SU-DHL-6 (cell line): ENCODE data around the gene CCR8.

Experiments
- H2AFZ ChIP-seq: fragments of 200-600 bp; sonication (generic); 2 replicates; pipeline ENCODE4 v1.6.1; 2014; ENCODE audit warnings: low read depth, mild to moderate bottlenecking, moderate library complexity, mixed read lengths, antibody characterized with exemption, low read length; ENCODE audit not compliant: severe bottlenecking
- H3F3A ChIP-seq: fragments of 200-600 bp; shearing (Covaris generic); 2 replicates; pipeline ENCODE4 v1.6.0; 2016; ENCODE audit warnings: antibody characterized with exemption, mild to moderate bottlenecking; ENCODE audit not compliant: insufficient read depth
- H3K27ac ChIP-seq: fragments of 200-600 bp; sonication (generic); 2 replicates; pipeline ENCODE4 v1.5.1; 2016; ENCODE audit warnings: low read depth, mild to moderate bottlenecking, low read length, moderate library complexity, mixed read lengths
- H3K27me3 ChIP-seq: fragments of 200-600 bp; sonication (generic), shearing (Covaris generic); 2 replicates; pipeline ENCODE4 v1.6.0; 2014; ENCODE audit warnings: mild to moderate bottlenecking, low read length
- H3K36me3 ChIP-seq: fragments of 200-600 bp; sonication (generic); 2 replicates; pipeline ENCODE4 v1.6.1; 2014; ENCODE audit warnings: mild to moderate bottlenecking, low read length, mixed read lengths
- H3K4me2 ChIP-seq: fragments of 300-600, 200-600 bp; shearing (Covaris generic), sonication (generic); 2 replicates; pipeline ENCODE4 v1.6.0; 2014; ENCODE audit warnings: low read length, low read depth, mild to moderate bottlenecking; ENCODE audit not compliant: poor library complexity, severe bottlenecking
- H3K4me3 ChIP-seq: fragments of 200-600 bp; sonication (generic); 2 replicates; pipeline ENCODE4 v1.5.1; 2014; ENCODE audit warnings: antibody characterized with exemption, low read length, mild to moderate bottlenecking, mixed read lengths; ENCODE audit not compliant: insufficient read depth, poor library complexity, severe bottlenecking
- H3K79me2 ChIP-seq: fragments of 200-600 bp; sonication (generic); 2 replicates; pipeline ENCODE4 v1.6.1; 2014; ENCODE audit warnings: mild to moderate bottlenecking, low read length, moderate library complexity; ENCODE audit not compliant: insufficient read depth
- H3K9ac ChIP-seq: fragments of 200-600 bp; sonication (generic); 2 replicates; pipeline ENCODE4 v1.7.0; 2014; ENCODE audit warnings: mild to moderate bottlenecking, low read length
- H3K9me2 ChIP-seq: fragments of 200-600 bp; sonication (generic); replicated peaks from 2 replicates; pipeline ENCODE4 v1.6.1; 2014; ENCODE audit warnings: low read length; ENCODE audit not compliant: insufficient read depth
- H3K9me3 ChIP-seq: fragments of 200-600 bp; sonication (generic); 2 replicates; pipeline ENCODE4 v1.6.1; 2014; ENCODE audit warnings: low read length, mixed read lengths; ENCODE audit not compliant: insufficient read depth
- H4K20me1 ChIP-seq: fragments of 200-600 bp; sonication (generic); 2 replicates; pipeline ENCODE4 v1.6.1; 2014; ENCODE audit warnings: low read depth, mild to moderate bottlenecking, antibody characterized with exemption, low read length, moderate library complexity, mixed read lengths
- EZH2phosphoT487 ChIP-seq: fragments of 200-600 bp; sonication (generic), shearing (Covaris generic); conservative IDR thresholded peaks from 2 replicates; pipeline ENCODE4 v1.6.1; 2018; ENCODE audit warnings: mild to moderate bottlenecking, antibody characterized with exemption, low read length, moderate library complexity, mixed read lengths
- TF ChIP-seq, protein P1 (sequence below): fragments of 200-600 bp; sonication (generic); IDR thresholded peaks from one replicate; pipeline ENCODE4 v1.5.1; 2017; ENCODE audit warnings: antibody characterized with exemption, mild to moderate bottlenecking, low read length, moderate library complexity; ENCODE audit not compliant: insufficient read depth, poor library complexity, severe bottlenecking

CCR8 gene, protein sequence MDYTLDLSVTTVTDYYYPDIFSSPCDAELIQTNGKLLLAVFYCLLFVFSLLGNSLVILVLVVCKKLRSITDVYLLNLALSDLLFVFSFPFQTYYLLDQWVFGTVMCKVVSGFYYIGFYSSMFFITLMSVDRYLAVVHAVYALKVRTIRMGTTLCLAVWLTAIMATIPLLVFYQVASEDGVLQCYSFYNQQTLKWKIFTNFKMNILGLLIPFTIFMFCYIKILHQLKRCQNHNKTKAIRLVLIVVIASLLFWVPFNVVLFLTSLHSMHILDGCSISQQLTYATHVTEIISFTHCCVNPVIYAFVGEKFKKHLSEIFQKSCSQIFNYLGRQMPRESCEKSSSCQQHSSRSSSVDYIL

DNA sequence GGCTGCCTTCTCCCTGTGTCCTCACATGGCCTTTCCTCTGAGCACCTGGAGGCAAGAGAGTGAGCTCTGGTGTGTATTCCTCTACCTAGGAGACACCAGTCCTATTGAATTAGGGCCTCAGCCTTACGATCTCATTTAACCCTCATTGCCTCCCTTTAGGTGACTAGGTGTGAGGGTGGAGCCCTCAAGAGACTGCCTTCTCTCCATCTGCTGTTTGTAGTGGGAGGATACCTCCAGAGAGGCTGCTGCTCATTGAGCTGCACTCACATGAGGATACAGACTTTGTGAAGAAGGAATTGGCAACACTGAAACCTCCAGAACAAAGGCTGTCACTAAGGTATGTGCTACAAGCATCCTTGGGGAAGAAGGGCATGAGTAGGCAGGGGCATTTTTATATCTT is at the start of gene CCR8:
CCR8 (plus strand) TSS at position 217 of the 400 bp plus-strand sequence. CDS start 2,623 bp downstream, outside the sequence.
- Histone ChIP-seq H3K36me3 (no peaks in the 10 kb centered on the region), H3K4me2 (no peak within 1 kb of the TSS), H2AFZ (no peak within 1 kb of the TSS), H3K9me2 (no peaks in the 10 kb centered on the region), H3K27ac (no peak within 1 kb of the TSS), H3K79me2 (no peaks in the 10 kb centered on the region), H3F3A (no peaks in the 10 kb centered on the region), H3K27me3 (no peaks in the 10 kb centered on the region), H3K9me3 (no peaks in the 10 kb centered on the region), H3K4me3 (no peak within 1 kb of the TSS), H4K20me1 (no peaks in the 10 kb centered on the region), H3K9ac (no peak within 1 kb of the TSS)
- TF ChIP-seq, protein P1, sequence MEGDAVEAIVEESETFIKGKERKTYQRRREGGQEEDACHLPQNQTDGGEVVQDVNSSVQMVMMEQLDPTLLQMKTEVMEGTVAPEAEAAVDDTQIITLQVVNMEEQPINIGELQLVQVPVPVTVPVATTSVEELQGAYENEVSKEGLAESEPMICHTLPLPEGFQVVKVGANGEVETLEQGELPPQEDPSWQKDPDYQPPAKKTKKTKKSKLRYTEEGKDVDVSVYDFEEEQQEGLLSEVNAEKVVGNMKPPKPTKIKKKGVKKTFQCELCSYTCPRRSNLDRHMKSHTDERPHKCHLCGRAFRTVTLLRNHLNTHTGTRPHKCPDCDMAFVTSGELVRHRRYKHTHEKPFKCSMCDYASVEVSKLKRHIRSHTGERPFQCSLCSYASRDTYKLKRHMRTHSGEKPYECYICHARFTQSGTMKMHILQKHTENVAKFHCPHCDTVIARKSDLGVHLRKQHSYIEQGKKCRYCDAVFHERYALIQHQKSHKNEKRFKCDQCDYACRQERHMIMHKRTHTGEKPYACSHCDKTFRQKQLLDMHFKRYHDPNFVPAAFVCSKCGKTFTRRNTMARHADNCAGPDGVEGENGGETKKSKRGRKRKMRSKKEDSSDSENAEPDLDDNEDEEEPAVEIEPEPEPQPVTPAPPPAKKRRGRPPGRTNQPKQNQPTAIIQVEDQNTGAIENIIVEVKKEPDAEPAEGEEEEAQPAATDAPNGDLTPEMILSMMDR: no peak
- TF ChIP-seq EZH2phosphoT487: no peak

DNA sequence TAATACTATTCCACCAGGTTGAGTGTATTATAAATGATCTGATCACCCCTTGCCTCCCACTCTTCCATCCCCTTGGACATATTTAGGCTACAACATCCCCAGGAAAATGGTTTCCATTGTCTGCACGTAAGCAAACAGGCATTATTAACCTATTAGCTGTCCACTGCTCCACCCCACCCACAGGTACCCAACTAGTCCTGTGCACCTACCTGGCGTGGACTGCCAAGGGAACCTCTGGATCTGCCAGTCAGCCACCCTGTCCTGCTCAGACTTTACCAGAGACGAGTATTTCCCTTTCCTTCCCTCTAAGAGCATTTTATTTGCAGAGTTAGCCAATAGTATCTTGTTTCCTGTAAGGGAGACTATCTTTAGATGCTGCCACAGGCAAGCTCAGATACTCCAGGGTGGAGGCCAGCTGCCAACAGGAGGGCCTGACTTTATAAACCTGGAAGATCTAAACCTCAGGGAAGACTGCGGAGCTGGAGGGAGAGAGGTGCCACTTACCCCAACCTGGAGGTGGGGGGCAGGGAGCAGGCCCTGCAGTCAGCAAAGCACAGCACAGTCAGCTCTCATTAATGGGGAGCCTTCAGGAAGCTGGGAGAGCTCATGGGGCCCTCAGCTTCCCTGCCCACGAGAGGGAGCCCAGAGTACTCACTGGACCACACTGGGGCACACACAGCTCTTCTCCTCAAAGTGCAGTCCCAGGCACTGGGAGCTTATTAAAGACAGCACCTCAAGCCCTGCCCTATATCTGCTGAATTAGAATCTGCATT is 49.6 kb upstream of the CCR8 start, which contains the start of gene CX3CR1:
CX3CR1 (minus strand) TSS at position 292 of the 773 bp plus-strand sequence. CDS start 13,527 bp downstream, outside the sequence.
- no peak within 1 kb of the TSS for H3K4me2 ChIP-seq
- H2AFZ ChIP-seq: no peak within 1 kb of the TSS
- TF ChIP-seq, protein P1: no peak
- no peak for TF ChIP-seq EZH2phosphoT487
- H3K9me2 ChIP-seq: no peaks in the 10 kb centered on the region
- no peak within 1 kb of the TSS for H3K27ac ChIP-seq
- H4K20me1 ChIP-seq: no peaks in the 10 kb centered on the region
- no peaks in the 10 kb centered on the region for H3K36me3 ChIP-seq
- H3K4me3 ChIP-seq: no peak within 1 kb of the TSS
- H3K27me3 ChIP-seq: no peaks in the 10 kb centered on the region
- H3K9ac ChIP-seq: no peak within 1 kb of the TSS
- H3K79me2 ChIP-seq: no peaks in the 10 kb centered on the region
- no peaks in the 10 kb centered on the region for H3F3A ChIP-seq
- H3K9me3 ChIP-seq: no peaks in the 10 kb centered on the region

DNA sequence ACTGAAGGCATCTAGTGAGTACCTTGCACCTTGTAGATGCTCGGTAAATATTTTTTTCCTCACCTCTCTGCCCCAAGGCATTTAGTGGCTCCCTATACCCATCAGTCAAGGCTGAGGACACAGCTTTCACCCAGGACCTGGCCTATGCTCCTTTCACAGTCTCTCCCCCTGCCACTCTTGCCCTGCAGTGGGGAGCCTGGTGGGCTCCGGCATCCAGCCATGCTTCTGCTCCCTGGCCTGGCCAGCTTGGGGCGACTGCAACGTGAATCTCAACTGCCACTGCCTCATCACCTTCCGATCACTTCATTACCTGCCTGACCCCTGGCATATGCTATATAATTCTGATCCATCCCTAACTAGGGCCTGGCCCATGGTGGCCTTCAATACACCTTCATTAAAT is 48.9 kb upstream of the CCR8 start:
- no peaks in the 10 kb centered on the region for H3K36me3 ChIP-seq
- TF ChIP-seq, protein P1: no peak
- no peak for TF ChIP-seq EZH2phosphoT487
- H3K4me2 ChIP-seq: no peak overlapping the region
- no peaks in the 10 kb centered on the region for H3F3A ChIP-seq
- H3K9ac ChIP-seq: no peak overlapping the region
- H3K27me3 ChIP-seq: no peaks in the 10 kb centered on the region
- no peaks in the 10 kb centered on the region for H4K20me1 ChIP-seq
- H3K27ac ChIP-seq: no peak overlapping the region
- H3K9me2 ChIP-seq: no peaks in the 10 kb centered on the region
- no peaks in the 10 kb centered on the region for H3K79me2 ChIP-seq
- H3K9me3 ChIP-seq: no peaks in the 10 kb centered on the region
- H3K4me3 ChIP-seq: no peak overlapping the region
- H2AFZ ChIP-seq: no peak overlapping the region
